IPS-11a (cell line): ENCODE data around the gene RNF152.

Experiments used
- H3K4me3 ChIP-seq: one replicate; pipeline ENCODE4 v1.5.1; 2013; ENCODE audit warnings: low read depth, low read length, control low read depth

The RNF152 gene

GRCh38 chr18:61765097-61765496 is 127.7 kb downstream of the RNF152 start:
- no peak overlapping the region for H3K4me3 ChIP-seq

- H3K4me3 ChIP-seq, result no peak overlapping the region
Measured at GRCh38 chr18:61764381-61764780, 128.4 kb downstream of the RNF152 start.

- no peak overlapping the region for H3K4me3 ChIP-seq
Measured at GRCh38 chr18:61761875-61762274, 130.9 kb downstream of the RNF152 start.
